Measurements from ENCODE around the gene SLC12A9.

Gene SLC12A9

GRCh38 chr7:100886142-100886935 is 33.8 kb downstream of the SLC12A9 start:
- DNase-seq, result no peak

GRCh38 chr7:100886936-100887515 is 34.5 kb downstream of the SLC12A9 start:
- no peak for DNase-seq

GRCh38 chr7:100887516-100888290 is 35.2 kb downstream of the SLC12A9 start:
- no peak for DNase-seq

GRCh38 chr7:100888291-100888987 is 35.9 kb downstream of the SLC12A9 start:
- DNase-seq, result no peak

- DNase-seq, result no peak
Measured at GRCh38 chr7:100888988-100889750, 36.7 kb downstream of the SLC12A9 start, which contains the start of gene UFSP1. UFSP1 (minus strand) TSS chr7:100889715; CDS start chr7:100889271, 444 bp downstream.

- no peak for DNase-seq
Measured at GRCh38 chr7:100890653-100891567, 38.4 kb downstream of the SLC12A9 start.

GRCh38 chr7:100891568-100892247 is 39.2 kb downstream of the SLC12A9 start:
- no peak for DNase-seq

- no peak for DNase-seq
Measured at GRCh38 chr7:100892364-100893317, 40.1 kb downstream of the SLC12A9 start.

- DNase-seq, result no peak
Measured at GRCh38 chr7:100893318-100893895, 40.9 kb downstream of the SLC12A9 start.

- DNase-seq, result no peak
Measured at GRCh38 chr7:100893910-100894721, 41.6 kb downstream of the SLC12A9 start.

- DNase-seq, result no peak
Measured at GRCh38 chr7:100894860-100895700, 42.6 kb downstream of the SLC12A9 start.

GRCh38 chr7:100895701-100895955 is 43.1 kb downstream of the SLC12A9 start, which contains the start of gene ACHE:
ACHE (minus strand) TSS chr7:100895888; CDS start chr7:100894232, 1,656 bp downstream.
- DNase-seq, result no peak

GRCh38 chr7:100895956-100896731 is 43.6 kb downstream of the SLC12A9 start:
- no peak for DNase-seq

GRCh38 chr7:100896732-100897608 is 44.5 kb downstream of the SLC12A9 start:
- DNase-seq, result no peak

- DNase-seq, result no peak
Measured at GRCh38 chr7:100897772-100898454, 45.4 kb downstream of the SLC12A9 start.

Data from DMS 273 treated with DMSO at 0.1 percent for 48 hours (cell line).